Right renal cortex interstitium (tissue), 3 donors: ENCODE results near the gene TNFSF12. TPM values are rescaled to one million over a fixed set of nuclear protein-coding genes. Genes with fewer than 3 reads are reported as not detected.

Experiments
- DNase-seq, 3 donors: peaks; one replicate each; pipeline ENCODE4 v3.0.0-alpha.2; 2013; ENCODE audit warnings: low read depth in 3 of 3, low spot score in 2 of 3
- polyA plus RNA-seq, 3 donors: library from polyadenylated mRNA; unstranded; fragments of 120-200 nt; gene quantifications; one replicate each; pipeline ENCODE4 v1.2.1, GENCODE V29; 2013; ENCODE audit not compliant: insufficient read length in 3 of 3

The TNFSF12 gene, protein sequence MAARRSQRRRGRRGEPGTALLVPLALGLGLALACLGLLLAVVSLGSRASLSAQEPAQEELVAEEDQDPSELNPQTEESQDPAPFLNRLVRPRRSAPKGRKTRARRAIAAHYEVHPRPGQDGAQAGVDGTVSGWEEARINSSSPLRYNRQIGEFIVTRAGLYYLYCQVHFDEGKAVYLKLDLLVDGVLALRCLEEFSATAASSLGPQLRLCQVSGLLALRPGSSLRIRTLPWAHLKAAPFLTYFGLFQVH
- polyA plus RNA-seq: 10 to 100 TPM; 21.8 to 24.1 (median 22.3) TPM

DNA sequence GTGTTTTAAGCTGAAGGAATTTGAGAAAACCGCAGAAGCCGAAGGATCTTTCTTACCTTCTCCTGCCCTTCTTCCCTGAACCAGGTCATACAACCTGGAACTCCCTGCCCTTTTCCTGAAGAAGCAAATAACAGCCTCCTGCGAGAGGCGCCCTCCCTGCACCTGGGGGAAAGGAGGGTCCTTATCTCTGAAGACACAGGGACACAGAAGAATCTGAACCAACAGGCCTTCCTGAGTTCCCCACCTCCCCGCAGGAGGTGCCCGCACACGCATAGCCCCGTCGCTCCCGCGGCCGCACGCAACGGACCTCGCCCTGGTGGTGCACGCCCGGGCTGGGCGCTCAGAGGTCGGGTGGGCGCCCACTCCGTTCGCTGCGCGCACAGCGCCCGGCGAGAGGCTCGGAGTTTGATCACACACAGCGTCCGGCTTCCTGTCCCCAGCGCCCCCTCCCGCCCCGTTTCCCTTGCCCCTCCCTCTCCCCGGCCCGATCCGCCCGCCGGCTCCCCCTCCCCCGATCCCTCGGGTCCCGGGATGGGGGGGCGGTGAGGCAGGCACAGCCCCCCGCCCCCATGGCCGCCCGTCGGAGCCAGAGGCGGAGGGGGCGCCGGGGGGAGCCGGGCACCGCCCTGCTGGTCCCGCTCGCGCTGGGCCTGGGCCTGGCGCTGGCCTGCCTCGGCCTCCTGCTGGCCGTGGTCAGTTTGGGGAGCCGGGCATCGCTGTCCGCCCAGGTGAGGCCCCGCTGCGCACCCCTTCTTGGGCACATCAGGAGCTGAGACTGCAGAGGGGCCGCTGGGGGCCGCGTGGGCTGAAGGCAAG is at the start of gene TNFSF12:
Gene TNFSF12 (plus strand): TSS at position 474 of the 816 bp plus-strand sequence. CDS start 96 bp downstream, at position 570.
- DNase-seq: no peak

DNA sequence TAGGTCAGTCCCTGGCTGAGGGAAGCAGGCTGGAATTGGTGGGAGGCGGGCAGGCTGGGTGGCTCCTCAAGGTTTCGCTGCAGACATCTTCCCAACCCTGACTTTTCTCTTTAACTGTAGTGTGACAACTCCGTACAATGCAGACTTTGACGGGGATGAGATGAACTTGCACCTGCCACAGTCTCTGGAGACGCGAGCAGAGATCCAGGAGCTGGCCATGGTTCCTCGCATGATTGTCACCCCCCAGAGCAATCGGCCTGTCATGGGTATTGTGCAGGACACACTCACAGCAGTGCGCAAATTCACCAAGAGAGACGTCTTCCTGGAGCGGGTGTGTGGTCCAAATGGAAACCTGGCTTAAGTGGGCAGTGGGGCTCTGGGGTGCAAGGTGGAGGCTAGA is 49.7 kb upstream of the TNFSF12 start:
- no peak for DNase-seq

DNA sequence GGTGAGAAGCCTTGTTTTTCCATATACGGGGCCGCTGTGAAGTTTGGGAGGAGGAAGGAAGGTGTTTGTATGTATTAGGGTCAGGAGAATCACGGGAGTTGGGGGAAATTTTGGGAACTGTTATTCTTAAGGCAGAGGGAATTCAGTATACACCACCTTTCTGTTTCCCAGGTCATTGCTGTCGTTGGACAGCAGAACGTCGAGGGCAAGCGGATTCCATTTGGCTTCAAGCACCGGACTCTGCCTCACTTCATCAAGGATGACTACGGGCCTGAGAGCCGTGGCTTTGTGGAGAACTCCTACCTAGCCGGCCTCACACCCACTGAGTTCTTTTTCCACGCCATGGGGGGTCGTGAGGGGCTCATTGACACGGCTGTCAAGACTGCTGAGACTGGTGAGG is 47.1 kb upstream of the TNFSF12 start:
- no peak for DNase-seq

DNA sequence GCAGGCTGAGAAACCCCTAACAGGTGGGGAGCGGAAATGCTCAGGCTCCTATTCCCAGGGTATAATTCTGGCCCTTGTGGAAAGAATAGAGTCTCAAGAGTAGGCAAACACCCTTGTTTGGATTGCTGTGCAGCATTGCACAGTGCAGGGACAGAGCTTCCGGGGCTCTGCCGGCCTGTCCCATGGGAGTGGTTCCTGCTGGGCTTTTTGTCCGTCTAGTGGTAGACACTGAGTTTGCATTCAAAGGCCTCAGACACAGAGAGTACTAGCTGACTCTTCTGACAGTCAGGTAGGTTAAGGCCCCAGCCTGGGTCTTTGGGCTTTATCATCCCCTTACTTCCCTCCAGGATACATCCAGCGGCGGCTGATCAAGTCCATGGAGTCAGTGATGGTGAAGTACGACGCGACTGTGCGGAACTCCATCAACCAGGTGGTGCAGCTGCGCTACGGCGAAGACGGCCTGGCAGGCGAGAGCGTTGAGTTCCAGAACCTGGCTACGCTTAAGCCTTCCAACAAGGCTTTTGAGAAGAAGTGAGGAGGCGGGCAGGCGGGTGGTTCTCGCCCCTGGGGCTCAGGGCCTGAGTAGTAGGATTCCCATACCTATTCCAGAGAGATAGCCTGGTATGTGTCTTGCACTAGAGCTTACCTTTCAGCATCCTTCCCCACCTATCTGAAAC is 46.5 kb upstream of the TNFSF12 start:
- DNase-seq: no peak

DNA sequence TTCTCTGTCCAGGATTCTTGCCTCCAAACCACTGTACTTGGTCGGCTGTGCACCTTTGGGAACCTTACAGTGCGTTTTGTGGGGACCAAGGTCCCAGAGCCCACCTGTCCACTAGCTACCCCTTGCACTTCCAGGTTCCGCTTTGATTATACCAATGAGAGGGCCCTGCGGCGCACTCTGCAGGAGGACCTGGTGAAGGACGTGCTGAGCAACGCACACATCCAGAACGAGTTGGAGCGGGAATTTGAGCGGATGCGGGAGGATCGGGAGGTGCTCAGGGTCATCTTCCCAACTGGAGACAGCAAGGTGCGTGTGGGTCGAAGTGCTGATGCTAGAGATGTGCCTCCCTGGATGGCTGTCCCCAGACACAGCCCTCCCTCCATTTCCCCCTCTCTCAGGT is 45.9 kb upstream of the TNFSF12 start:
- no peak for DNase-seq

DNA sequence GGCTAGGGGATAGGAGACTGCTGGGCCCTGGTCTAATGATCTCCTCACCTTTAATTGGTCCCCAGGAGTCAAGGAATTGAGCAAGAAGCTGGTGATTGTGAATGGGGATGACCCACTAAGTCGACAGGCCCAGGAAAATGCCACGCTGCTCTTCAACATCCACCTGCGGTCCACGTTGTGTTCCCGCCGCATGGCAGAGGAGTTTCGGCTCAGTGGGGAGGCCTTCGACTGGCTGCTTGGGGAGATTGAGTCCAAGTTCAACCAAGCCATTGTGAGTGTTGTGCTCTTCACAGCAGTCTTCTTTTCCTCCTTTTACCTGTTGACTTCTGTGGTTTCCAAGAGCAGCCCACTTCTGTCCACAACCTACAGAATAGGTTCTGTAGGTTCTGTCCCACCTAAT is 45.3 kb upstream of the TNFSF12 start:
- no peak for DNase-seq

DNA sequence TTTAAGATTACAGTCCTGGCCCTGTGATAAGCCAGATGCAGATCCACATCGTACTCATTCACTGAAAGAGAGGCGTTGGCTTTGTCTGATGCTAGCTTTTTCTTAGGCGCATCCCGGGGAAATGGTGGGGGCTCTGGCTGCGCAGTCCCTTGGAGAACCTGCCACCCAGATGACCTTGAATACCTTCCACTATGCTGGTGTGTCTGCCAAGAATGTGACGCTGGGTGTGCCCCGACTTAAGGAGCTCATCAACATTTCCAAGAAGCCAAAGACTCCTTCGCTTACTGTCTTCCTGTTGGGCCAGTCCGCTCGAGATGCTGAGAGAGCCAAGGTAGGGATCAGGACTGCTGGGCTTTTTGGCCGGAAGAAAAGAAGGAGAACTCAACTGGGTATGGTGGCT is 40.7 kb upstream of the TNFSF12 start:
- no peak for DNase-seq

DNA sequence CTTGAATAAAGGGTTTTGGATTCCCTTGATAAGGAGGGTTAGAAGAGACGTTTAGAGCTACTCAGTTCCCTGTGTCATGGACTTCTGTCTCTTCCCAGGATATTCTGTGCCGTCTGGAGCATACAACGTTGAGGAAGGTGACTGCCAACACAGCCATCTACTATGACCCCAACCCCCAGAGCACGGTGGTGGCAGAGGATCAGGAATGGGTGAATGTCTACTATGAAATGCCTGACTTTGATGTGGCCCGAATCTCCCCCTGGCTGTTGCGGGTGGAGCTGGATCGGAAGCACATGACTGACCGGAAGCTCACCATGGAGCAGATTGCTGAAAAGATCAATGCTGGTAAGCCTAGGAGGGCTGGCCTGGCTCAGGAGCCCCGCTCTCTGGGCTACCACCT is 40.0 kb upstream of the TNFSF12 start:
- no peak for DNase-seq

DNA sequence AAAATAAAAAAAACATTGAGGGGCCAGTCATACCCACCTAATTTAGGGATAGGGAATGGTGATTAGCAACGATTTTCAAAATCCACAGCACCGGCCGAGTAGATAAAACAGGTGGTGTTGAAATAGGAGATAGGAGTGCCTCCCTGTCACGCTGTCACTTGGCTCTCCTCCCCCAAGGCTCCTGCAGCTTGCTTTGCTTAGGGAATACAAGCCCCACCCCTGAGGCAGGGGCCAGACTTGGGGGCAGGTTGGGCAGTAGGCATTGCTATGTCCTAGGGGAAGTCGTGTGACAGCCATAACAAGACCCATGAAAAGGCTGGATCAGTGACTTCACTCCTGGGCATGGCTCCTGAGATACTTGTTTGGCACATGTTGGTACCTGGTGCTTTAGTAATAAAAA is 38.9 kb upstream of the TNFSF12 start:
- no peak for DNase-seq

DNA sequence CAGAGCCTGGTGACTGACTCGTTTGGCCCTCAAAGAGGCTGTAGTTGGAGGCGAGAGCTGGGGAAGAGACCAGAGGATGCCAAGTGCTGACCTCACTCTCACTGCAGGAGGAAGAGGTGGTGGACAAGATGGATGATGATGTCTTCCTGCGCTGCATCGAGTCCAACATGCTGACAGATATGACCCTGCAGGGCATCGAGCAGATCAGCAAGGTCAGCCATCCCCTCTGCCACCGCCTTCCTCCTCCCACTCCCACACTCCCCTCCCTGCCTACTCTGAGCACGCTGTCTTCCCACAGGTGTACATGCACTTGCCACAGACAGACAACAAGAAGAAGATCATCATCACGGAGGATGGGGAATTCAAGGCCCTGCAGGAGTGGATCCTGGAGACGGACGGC is 37.8 kb upstream of the TNFSF12 start:
- no peak for DNase-seq

DNA sequence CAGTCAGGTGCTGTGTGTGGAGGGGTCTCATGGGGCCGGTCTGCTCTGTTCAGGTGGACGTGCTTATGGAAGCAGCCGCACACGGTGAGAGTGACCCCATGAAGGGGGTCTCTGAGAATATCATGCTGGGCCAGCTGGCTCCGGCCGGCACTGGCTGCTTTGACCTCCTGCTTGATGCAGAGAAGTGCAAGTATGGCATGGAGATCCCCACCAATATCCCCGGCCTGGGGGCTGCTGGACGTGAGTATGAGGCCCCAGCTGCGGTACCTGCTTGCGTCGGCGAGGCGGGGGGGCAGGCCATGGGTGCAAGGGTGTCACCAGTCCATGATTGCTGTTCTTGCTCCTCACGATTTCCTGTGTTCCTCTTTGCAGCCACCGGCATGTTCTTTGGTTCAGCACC is 36.8 kb upstream of the TNFSF12 start:
- DNase-seq: no peak

DNA sequence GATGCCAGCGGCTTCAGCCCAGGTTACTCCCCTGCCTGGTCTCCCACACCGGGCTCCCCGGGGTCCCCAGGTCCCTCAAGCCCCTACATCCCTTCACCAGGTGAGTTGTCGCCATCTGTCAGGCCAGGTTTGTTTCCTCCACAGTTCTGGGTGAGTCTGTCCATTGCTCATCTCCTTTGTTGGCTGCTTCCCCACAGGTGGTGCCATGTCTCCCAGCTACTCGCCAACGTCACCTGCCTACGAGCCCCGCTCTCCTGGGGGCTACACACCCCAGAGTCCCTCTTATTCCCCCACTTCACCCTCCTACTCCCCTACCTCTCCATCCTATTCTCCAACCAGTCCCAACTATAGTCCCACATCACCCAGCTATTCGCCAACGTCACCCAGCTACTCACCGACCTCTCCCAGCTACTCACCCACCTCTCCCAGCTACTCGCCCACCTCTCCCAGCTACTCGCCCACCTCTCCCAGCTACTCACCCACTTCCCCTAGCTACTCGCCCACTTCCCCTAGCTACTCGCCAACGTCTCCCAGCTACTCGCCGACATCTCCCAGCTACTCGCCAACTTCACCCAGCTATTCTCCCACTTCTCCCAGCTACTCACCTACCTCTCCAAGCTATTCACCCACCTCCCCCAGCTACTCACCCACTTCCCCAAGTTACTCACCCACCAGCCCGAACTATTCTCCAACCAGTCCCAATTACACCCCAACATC is 35.9 kb upstream of the TNFSF12 start:
- DNase-seq: no peak

DNA sequence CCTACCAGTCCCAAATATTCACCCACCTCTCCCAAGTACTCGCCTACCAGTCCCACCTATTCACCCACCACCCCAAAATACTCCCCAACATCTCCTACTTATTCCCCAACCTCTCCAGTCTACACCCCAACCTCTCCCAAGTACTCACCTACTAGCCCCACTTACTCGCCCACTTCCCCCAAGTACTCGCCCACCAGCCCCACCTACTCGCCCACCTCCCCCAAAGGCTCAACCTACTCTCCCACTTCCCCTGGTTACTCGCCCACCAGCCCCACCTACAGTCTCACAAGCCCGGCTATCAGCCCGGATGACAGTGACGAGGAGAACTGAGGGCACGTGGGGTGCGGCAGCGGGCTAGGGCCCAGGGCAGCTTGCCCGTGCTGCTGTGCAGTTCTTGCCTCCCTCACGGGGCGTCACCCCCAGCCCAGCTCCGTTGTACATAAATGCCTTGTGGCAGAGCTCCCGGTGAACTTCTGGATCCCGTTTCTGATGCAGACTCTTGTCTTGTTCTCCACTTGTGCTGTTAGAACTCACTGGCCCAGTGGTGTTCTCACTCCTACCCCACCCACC is 34.9 kb upstream of the TNFSF12 start:
- no peak for DNase-seq

DNA sequence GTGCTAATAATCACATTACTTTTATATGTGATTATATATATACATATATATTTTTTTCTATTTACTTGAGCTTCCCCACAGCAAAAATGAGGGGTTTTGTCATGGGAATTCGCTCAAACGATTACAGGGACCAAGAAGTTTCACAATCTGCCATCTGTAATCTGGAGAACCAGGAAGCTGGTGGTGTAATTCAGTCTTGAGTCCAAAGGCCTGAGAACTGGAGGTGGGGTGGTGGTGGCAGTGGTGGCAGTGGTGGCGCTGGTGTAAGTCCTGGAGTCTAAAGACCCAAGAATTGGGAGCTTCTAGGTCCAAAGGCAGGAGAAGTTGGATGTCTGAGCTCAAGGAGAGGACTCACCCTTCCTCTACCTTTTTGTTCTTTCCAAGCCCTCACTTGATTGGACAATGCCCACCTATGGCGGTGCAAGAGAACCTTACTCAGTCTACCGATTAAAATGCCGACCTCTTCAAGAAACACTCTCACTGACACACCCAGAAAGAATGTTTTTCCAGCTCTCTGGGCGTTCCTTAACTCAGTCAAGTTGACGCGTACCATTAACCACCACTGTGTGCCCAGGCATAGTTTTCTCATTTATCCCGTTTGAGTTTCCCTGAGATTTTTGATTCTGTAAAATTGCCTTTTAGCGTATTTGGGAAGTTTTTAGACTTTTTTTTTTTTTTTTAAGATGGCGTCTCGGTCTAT is 32.8 kb upstream of the TNFSF12 start:
- DNase-seq: no peak

DNA sequence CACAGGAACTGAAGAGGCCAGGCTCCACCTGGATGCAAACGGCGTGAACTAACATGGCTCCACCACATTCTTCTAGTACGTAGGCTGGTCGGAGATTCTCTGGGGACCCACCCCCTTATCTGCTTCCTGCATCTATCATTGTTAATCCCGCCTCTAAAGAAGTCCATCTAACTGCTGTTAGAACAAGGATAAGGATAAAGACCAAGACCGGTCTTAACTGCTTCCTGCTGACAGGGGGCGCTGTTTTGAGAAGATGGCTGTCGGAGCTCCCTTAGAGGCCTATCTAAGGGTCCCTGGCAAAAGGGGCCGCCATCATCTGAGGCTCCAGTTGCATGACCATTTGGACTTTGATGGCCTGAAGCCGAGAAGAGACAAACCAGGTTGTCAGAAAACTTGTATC is 25.8 kb upstream of the TNFSF12 start:
- no peak for DNase-seq

DNA sequence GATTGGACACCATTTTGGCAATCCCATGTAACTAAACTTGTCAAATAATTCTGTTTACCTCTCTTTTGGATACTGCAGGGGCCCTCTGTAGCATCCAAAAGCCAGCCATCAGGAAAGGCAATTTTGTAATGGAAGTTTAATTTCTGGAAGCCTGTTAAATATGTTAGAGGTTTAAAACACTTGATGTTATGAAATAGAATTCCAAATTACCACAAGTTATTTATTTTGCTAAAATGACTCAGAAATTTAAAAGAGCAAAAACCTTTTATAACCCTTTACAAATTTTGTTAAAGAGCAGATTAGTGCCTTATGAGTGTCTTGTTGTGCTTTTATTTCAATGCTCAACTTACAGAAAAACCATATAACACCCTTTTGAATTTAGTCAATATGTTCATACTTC is 20.0 kb upstream of the TNFSF12 start:
- no peak for DNase-seq

DNA sequence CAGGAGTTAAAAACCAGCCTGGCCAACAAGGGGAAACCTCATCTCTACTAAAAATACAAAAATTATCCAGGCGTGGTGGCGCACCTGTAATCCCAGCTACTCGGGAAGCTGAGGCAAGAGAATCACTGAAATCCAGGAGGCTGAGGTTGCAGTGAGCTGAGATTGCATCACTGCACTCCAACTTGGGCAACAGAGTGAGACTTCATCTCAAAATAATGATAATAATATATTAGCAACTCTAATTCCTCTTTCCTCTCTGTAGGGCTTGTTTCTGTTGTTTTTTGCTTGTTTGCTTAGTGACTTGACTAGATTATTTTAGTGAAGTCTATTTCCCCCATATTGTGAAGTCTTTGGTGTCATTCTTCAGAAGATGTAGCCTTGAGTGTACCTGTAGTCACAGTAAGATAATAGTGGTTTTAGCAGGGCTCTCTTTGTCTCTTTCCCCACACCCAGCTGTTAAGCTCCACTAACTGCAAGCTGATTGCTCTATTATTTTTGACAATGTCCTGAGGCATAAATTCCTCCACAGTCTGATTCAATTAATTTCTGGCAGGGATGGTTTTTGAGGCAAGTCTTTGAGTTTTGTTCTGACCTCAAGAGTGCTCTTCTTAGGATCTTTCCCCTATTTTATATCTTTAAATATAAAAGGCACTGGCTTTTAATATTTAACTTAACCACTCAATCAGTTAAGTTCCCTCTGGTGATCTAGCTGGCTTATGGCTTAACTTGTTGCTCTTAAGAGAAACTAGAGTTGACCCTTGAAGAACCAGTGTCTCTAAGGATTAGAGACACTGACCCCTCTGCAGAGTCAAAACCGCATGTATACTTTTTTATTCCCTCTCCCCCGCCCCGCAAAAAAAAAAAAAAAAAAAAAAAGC is 18.6 kb upstream of the TNFSF12 start:
- DNase-seq: no peak

DNA sequence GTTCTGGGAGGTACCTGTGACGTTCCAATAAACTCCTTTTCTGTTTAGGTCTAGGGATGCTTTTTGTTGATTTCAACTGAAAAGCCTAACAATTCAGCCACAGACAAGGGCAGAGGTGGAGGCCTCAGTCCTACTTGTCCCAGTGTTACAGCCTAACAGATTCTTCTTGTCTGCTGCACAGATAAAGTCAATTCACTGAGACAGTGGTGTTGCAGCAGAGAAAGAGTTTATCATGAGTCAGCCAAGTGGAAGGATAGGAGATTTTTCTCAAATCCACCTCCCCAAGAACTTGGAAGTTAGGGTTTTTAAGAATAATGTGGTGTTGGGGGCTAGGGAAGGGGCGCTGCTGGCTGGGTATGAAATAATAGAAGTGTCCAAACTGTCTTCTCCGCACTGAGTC is 10.8 kb upstream of the TNFSF12 start:
- DNase-seq: no peak

DNA sequence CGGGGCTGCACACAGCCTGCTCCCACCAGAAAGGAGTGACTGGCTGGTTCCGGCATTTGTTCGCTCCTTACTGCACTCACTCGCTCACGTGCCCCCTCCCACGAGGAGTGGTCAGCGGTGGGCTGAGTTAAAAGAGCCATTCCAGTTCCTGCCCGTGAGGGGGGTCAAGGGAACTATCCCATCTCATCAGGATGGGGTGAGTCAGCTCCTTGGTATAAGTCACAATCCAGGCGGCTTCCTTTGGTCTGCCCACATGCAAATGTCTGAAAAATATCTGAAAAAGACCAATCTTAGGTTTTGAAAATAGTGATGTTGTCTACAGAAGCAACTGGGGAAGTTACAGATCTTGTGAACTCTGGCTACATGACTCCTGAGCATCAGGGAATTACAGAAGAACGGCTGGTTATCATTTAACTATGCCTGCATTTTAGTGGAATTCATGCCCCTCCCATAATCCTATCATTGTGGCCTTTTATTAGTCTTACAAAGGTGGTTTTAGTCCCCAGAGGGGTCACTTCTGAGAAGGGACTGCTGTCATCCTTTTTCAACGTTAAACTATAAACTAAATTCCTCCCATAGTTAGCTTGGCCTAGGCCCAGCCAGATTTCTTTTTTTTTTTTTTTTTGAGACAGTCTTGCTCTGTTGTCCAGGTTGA is 9.8 kb upstream of the TNFSF12 start:
- no peak for DNase-seq
